Islet precursor cell (in vitro differentiated cells): ENCODE data around the gene ECI2.
"Not testable (repeated sequence)": the region's sequence is repeated elsewhere in the genome, so short reads cannot be mapped to it uniquely, and the experiment has no call there.

Experiments
- DNase-seq: peaks from one replicate; pipeline ENCODE4 v3.0.0-alpha.2; 2018

Gene ECI2

DNA sequence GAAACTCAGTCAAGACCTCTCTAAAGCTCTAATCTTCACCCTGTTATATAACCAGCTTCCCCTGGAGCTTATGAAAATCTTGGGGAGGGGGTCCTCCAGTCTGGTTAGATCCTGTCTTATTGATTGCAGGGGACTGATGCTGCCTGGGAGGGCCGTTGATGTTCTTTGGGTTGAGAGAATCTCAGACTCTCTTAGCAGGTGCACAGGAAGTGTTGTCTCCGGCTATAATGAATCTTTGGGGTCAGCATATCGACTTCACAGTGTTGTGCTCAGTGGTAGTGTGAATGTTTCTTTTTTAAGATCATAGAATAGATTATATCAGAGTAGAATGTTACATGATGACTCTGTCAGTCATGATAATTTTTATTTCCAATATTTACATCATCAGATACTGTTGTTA is 2.8 kb upstream of the ECI2 start:
- no peak for DNase-seq

DNA sequence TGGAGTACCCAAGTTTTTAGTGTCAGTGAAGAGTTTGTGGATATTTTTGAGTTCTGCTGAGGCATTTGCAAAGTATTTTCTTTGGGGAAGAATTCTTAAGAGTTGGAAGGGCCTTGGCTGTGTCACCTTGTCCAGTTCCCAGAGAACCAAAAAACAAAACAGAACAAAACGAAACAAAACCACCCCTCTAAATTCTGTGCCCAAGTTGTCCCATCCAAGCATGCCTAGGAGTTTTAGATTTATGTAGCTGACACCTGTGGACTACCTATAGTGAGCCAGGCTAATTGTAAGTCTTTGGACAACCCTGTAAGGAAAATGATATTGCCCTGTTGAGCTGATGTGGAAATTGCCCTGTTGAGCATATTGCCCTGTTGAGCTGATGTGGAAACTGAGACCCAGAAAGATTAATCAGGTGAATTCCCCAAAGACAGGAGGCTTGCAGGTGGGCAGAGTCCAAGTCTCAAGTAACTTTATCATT is 1.0 kb upstream of the ECI2 start:
- DNase-seq = no peak

- peak; percentile 98 for DNase-seq
Observed at GRCh38 chr6:4135665-4136353, 434 bp upstream of the ECI2 start.

- peak; percentile 60 for DNase-seq
Observed at GRCh38 chr6:4133941-4134838, 1.2 kb downstream of the ECI2 start.

GRCh38 chr6:4130357-4130987 is 4.9 kb downstream of the ECI2 start:
- no peak for DNase-seq

GRCh38 chr6:4129446-4129845 is 5.9 kb downstream of the ECI2 start:
- DNase-seq = no peak

DNA sequence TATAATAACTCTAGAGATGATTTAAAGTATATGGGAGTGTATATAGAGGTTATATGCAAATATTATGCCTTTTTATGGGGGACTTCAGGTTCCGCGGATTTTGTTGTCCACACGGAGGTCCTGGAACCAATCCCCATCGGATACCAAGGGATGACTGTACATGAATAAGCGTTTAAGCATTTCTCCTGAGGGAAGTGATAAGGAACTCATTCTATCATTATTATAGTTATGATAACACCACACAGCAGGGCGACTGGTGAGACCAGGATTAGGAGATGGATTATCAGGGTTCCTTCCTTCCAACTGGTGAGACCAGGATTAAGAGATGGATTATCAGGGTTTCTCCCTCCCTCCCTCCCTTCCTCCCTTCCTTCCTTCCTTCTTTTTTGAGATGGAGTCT is 6.6 kb downstream of the ECI2 start:
- no peak for DNase-seq

- DNase-seq = no peak
Observed at GRCh38 chr6:4128072-4128471, 7.3 kb downstream of the ECI2 start.

DNA sequence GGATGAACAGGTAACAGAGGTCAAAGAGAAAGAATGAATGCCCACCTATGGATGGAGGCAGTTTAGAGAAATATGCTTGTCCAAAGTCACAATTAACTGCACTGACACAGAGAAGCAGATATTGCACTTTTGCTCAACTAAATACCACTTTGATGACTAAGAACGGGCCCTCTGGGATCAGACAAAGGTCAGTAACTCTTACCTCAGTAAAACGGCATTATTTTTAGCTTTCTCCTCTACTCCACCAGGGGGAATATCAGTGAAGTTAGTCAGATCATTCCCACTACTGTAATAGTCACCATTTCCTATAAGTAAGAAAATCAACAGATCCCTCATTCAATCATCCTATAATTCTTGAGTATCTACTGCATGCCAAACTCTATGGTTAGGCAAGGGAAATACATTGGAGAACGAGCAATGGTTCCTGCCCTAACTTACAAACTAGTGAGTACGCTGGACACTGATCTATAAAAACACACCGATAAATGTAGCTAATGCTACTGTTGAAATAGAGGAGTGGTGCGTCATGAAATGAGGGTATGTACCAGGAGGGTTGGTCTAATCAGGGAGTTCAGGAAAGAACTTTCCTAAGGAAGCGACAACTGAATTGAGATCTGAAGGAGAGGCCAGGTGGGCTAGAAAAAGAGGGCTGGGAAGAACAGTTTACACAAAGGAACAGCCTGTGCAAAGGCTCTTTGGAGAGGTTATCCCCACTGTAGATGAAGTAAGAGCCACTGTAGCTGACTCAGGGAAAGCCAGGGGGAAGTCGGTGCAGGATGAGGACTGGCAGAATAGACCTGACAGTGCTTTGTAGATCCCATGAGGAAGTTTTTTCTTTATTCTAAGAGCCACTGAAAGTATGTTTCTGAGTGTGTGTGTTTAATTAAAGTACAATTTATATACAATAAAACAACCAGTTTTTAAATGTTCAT is 9.2 kb downstream of the ECI2 start:
- peak; percentile 58 for DNase-seq

GRCh38 chr6:4125500-4125899 is 9.9 kb downstream of the ECI2 start:
- DNase-seq = no peak

GRCh38 chr6:4124351-4124750 is 11.0 kb downstream of the ECI2 start:
- no peak for DNase-seq

GRCh38 chr6:4115741-4116140 is 19.6 kb downstream of the ECI2 start:
- DNase-seq = no peak

- no peak for DNase-seq
Observed at GRCh38 chr6:4114123-4114522, 21.3 kb downstream of the ECI2 start.

DNA sequence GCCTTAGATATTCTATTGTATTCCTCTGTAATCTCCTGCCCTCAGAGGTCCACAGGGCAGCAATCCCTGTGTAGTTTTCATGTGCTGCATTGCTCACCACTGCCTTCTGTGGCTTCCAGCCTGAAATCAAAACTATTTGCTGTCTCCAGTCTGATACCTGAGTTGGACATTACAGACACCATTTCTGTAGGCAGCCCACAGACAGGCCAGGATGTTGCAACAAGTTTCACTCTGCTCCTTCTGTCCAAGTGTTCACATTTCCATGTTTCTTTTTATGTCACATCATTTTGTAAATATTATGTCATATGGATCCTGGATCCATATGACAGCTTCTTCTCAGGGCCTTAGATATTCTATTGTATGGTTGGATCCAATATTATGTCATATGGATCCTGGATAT is 21.7 kb downstream of the ECI2 start:
- DNase-seq = no peak

DNA sequence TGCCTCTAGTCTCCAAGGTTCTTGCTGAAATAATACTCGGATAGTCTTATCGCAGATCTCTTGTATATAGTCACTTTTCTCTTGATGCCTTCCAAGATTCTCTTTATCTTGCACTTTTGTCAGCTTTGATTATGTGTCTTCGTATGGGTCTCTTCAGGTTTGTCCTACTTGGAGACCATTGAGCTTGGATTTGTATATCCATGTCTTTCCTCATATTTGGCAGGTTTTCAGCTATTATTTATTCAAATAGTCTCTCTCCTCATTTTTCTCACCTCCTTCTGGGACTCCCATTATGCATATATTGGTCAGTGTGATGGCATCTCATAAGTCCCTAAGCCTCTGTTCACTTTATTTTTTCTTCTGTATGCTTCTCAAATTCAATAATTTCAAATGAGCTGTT is 23.0 kb downstream of the ECI2 start:
- DNase-seq = no peak

DNA sequence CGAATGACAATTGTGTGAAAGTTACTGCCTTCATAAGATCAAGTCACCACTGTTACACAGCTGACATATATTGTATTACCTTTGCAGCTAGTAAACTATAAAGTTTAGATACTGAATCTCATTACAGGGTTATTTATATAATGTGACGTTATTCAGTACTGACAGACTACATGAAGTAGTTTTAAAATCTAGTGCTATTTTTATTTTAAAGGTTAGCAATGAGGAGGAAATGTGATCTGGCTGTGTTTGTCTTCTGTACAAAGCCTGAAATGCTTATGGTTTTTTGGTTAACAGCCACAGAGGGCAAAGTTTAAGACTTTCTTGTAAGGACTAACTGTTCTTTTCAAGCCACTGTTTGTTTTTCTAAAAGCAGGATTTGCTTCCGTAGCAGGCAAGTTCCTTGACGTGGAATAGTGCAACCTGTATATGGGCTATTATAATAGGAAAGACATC is 26.0 kb downstream of the ECI2 start:
- not testable (repeated sequence) for DNase-seq

DNA sequence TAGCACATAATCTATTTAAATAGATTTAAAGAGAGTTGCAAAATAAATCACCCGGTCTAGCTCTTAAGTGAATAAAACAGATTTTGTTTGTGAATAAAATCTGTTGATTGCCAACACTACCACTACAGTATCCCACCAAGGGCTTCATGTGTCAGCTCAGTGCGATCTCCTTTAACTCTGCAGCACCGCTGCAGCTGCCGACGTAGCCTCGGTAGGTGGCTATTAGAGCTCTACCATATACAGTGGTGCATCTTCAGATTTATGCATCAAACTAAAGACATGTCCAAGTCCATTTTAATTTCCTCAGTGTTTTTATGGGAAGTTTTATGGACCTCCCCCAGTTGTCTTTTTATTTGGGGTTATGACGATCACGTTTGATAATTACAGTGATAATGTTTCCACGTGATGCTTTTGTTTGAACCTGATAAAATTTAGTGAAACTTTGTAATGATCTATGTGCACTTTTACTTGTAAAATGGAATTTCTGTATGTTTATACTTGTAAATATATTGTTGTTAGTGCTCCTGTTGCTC is 26.7 kb downstream of the ECI2 start:
- no peak for DNase-seq

GRCh38 chr6:4107873-4108272 is 27.5 kb downstream of the ECI2 start:
- DNase-seq = no peak

DNA sequence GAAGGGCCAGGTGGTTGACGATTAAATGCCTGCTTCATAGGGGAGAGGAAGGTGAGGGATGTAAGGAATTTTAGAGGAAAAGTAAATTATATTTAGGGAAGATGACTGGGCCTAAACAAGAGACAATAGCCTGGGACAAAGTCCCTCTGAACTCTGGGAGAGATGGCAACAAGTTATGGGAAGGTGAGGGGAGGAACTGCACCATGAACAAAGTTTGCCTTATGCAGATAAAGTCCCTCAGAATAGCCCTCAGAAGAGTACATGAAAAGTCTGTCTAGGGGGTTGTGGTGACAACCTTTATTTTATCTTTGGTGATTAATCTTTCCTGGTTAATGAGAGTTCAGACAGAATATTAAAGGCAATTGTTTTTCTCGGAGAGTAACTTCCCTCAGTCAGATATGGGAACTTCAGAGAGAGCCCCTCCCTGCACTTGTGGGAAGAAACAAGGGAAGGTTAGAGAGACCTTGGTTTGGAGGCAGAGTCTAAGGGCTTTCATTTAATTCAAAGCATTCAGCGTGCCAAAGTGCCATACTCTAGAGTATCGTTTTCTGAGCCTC is 29.3 kb downstream of the ECI2 start:
- DNase-seq = no peak

DNA sequence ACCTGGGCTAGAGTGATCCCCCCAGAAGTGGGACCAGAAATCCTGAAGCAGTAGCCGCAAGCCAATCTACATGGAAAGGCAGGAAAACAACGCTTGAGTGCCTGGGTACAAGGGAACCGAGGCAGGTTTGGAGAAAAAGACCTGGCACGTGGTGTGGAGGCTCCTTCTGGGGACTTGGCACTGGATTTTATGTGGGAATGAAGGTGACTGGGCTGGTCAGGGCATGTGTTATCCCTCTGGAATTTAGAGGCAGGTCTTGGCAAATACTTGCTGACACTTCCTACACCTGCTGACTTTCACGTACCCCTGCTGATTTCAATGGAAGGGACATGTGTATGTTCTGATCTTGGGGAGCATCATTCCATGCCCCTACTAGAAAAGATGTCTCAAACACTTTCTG is 31.4 kb downstream of the ECI2 start:
- no peak for DNase-seq

- no peak for DNase-seq
Observed at GRCh38 chr6:4102687-4103244, 32.6 kb downstream of the ECI2 start.

- no peak for DNase-seq
Observed at GRCh38 chr6:4101298-4101697, 34.1 kb downstream of the ECI2 start.
